ENCODE data around the gene OSBPL9.
"Not testable (repeated sequence)": the region's sequence is repeated elsewhere in the genome, so short reads cannot be mapped to it uniquely, and the experiment has no call there.

GRCh38 chr1:51610104-51610503 lies 6.8 kb upstream of the OSBPL9 start:
- not testable (repeated sequence) for TF ChIP-seq CTCF, POLR2A (IDR thresholded peaks at IDR 0.05)
